ENCODE data around the gene A1BG. TPM values are rescaled to one million over a fixed set of nuclear protein-coding genes. Genes with fewer than 3 reads are reported as not detected.

The A1BG gene
- total and polyA plus RNA-seq, 2 of the 13 experiments (the other 11 are each of a cell fraction or from before 2014, with no cell fraction given): 14.7 to 41.4 TPM

- TF ChIP-seq ZNF777 (CRISPR knock-in tag; IDR thresholded peaks at IDR 0.05) (no peak), CEBPB (IDR thresholded peaks at IDR 0.05; ENCODE audit: borderline replicate concordance, low read depth, low read length) (no peak), MYPOP (CRISPR knock-in tag; IDR thresholded peaks at IDR 0.05) (no peak), ZNF225 (CRISPR knock-in tag; IDR thresholded peaks at IDR 0.05) (no peak), ZNF768 (CRISPR knock-in tag; IDR thresholded peaks at IDR 0.05) (0 out of 2 replicates have a peak, but pooled peaks have one; percentile 29), GZF1 (CRISPR knock-in tag; IDR thresholded peaks at IDR 0.05) (no peak), MEIS2 (CRISPR knock-in tag; IDR thresholded peaks at IDR 0.05) (no peak), IRX3 (CRISPR knock-in tag; IDR thresholded peaks at IDR 0.05; ENCODE audit: borderline replicate concordance, low read depth) (no peak), SNRNP70 (IDR thresholded peaks at IDR 0.05; ENCODE audit: low read depth, low read length) (no peak), TGIF2 (CRISPR knock-in tag; IDR thresholded peaks at IDR 0.05) (no peak), HNF4G (IDR thresholded peaks at IDR 0.05; ENCODE audit: borderline replicate concordance, low read depth, low read length) (peak; percentile 25; the same call in 1 of the 2 replicates), HNF4G (CRISPR knock-in tag; IDR thresholded peaks at IDR 0.05; ENCODE audit: borderline replicate concordance, low read depth) (no peak; the same call in 1 of the 2 replicates), SP4 (CRISPR knock-in tag; IDR thresholded peaks at IDR 0.05) (no peak), ZNF432 (CRISPR knock-in tag; IDR thresholded peaks at IDR 0.05; ENCODE audit: borderline replicate concordance) (0 out of 2 replicates have a peak, but pooled peaks have one; percentile 57), ZNF343 (CRISPR knock-in tag; IDR thresholded peaks at IDR 0.05) (no peak), SUZ12 (IDR thresholded peaks at IDR 0.05; ENCODE audit: low read depth, low read length) (no peak), KLF12 (CRISPR knock-in tag; IDR thresholded peaks at IDR 0.05; ENCODE audit: borderline replicate concordance) (no peak), ZNF770 (CRISPR knock-in tag; IDR thresholded peaks at IDR 0.05) (peak; percentile 82), SRF (IDR thresholded peaks at IDR 0.05; ENCODE audit: low read depth, low read length) (no peak), KDM1A (CRISPR knock-in tag; IDR thresholded peaks at IDR 0.05) (no peak), EED (CRISPR knock-in tag; IDR thresholded peaks at IDR 0.05) (peak; percentile 15; the same call in 1 of the 2 replicates), HINFP (CRISPR knock-in tag; IDR thresholded peaks at IDR 0.05; ENCODE audit: low read depth) (no peak), ZNF605 (CRISPR knock-in tag; IDR thresholded peaks at IDR 0.05) (peak; percentile 89)
- TF ChIP-seq, protein P1, sequence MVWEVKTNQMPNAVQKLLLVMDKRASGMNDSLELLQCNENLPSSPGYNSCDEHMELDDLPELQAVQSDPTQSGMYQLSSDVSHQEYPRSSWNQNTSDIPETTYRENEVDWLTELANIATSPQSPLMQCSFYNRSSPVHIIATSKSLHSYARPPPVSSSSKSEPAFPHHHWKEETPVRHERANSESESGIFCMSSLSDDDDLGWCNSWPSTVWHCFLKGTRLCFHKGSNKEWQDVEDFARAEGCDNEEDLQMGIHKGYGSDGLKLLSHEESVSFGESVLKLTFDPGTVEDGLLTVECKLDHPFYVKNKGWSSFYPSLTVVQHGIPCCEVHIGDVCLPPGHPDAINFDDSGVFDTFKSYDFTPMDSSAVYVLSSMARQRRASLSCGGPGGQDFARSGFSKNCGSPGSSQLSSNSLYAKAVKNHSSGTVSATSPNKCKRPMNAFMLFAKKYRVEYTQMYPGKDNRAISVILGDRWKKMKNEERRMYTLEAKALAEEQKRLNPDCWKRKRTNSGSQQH (CRISPR knock-in tag; IDR thresholded peaks at IDR 0.05; ENCODE audit: low read depth): no peak; the same call in 1 of the 2 replicates
- TF ChIP-seq, protein P2, sequence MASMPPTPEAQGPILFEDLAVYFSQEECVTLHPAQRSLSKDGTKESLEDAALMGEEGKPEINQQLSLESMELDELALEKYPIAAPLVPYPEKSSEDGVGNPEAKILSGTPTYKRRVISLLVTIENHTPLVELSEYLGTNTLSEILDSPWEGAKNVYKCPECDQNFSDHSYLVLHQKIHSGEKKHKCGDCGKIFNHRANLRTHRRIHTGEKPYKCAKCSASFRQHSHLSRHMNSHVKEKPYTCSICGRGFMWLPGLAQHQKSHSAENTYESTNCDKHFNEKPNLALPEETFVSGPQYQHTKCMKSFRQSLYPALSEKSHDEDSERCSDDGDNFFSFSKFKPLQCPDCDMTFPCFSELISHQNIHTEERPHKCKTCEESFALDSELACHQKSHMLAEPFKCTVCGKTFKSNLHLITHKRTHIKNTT (CRISPR knock-in tag; IDR thresholded peaks at IDR 0.05): no peak
These were observed 26.9 kb upstream of the A1BG start (continued) for GRCh38 chr19:58380037-58380661.
